Esophagus squamous epithelium (tissue), 5 donors: ENCODE data around the gene CFAP90. TPM values are rescaled to one million over a fixed set of nuclear protein-coding genes. Genes with fewer than 3 reads are reported as not detected.
A peak's percentile ranks its signal among the peaks of the same experiment; 100 is the strongest.

Source experiments
- DNase-seq: peaks from one replicate; lab custom pipeline; 2025; lab: John Stamatoyannopoulos, UW
- H3K27ac ChIP-seq, 4 donors: fragments of 200-600 bp; sonication (generic); one replicate each; pipeline ENCODE4 v1.5.1; 2016 to 2019; ENCODE audit warnings: mild to moderate bottlenecking in 1 of 4
- H3K27me3 ChIP-seq, 4 donors: fragments of 200-600 bp; sonication (generic); 1 replicate in 3 of 4; 2 replicates in 1 of 4; pipeline versions ENCODE4 v1.5.1 to v1.6.0; 2017 to 2021; ENCODE audit warnings: antibody characterized with exemption in 1 of 4
- H3K36me3 ChIP-seq, 3 donors: fragments of 200-600 bp; sonication (generic); one replicate each; pipeline ENCODE4 v1.5.1; 2016 to 2019
- H3K4me1 ChIP-seq, 3 donors: fragments of 200-600 bp; sonication (generic); one replicate each; pipeline ENCODE4 v1.5.1; 2017 to 2019
- H3K4me3 ChIP-seq, 4 donors: fragments of 200-600 bp; sonication (generic); 1 replicate in 3 of 4; 2 replicates in 1 of 4; pipeline ENCODE4 v1.5.1; 2016 to 2019; ENCODE audit warnings: mild to moderate bottlenecking in 2 of 4, moderate library complexity in 1 of 4
- H3K9me3 ChIP-seq, 3 donors: fragments of 200-600 bp; sonication (generic); one replicate each; pipeline ENCODE4 v1.5.1; 2016 to 2019
- CTCF ChIP-seq, 6 experiments: fragments of 450-650 bp in 4 of 6; fragments of 200-600 bp in 2 of 6; sonication (generic) in 2 of 6; IDR thresholded peaks; one replicate each; pipeline ENCODE4 v1.5.1; 2016 to 2019; ENCODE audit warnings: antibody characterized with exemption in 6 of 6, mild to moderate bottlenecking in 4 of 6, moderate library complexity in 4 of 6
- POLR2A ChIP-seq, 4 donors: fragments of 450-650 bp; IDR thresholded peaks; one replicate each; pipeline ENCODE4 v1.6.1; 2017; ENCODE audit warnings: antibody characterized with exemption in 4 of 4, mild to moderate bottlenecking in 4 of 4, moderate library complexity in 3 of 4
- WGBS, 2 donors: methylation state at CpG; one replicate each; pipeline ENCODE4 v1.1.5; 2018; 5-methylcytosine and 5-hydroxymethylcytosine counted together
- intact Hi-C: fragments of 100-400 bp; cut with DNase I; formaldehyde crosslinking; loops from one replicate; pipeline ENCODE4 v1.15.0; 2022
- total RNA-seq, 4 donors: library from RNA; depleted of rRNA; stranded (reverse); fragments of >200 nt; gene quantifications; one replicate each; pipeline ENCODE4 v1.1.0, GENCODE V29; 2016
- donor health status: DM: yes; HTN: yes; CAD: no.

Gene CFAP90
- total RNA-seq, 4 donors from 2014 or later: not detected

DNA sequence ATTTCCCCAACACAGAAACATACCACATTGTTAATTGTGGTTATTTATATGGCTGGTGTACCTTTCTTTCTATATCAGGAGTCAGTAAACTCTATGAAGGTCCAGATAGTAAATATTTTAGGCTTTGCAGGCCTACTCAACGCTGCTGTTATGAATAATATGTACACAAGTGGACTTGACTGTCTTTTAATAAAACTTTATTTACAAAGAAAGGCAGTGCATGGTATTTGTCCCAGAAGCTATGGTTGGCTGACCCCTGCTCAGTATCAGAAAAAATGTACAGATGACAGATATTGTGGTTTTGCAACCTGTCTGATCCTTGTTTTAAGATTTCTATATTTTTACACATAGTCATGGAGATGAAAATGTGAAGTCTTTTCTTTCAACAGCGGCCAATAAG lies 23.7 kb upstream of the CFAP90 start:
- DNase-seq: no peak
- Histone ChIP-seq H3K27ac (no peak overlapping the region), H3K27me3 (no peaks in the 10 kb centered on the region), H3K4me1 (peaks cover 6 to 34% (median 8%) of the 10 kb centered on the region in 3 donors), H3K4me3 (no peak overlapping the region), H3K36me3 (peaks cover 0 to 68% (median 2%) of the 10 kb centered on the region in 3 donors), H3K9me3 (no peaks in the 10 kb centered on the region)
- intact Hi-C loops: no loop called here
- TF ChIP-seq POLR2A (IDR thresholded peaks at IDR 0.05) (no peak), CTCF (IDR thresholded peaks at IDR 0.05) (no peak)
- 100% methylated on average over 2 of the region's 2 CpGs for WGBS, 2 donors

- H3K4me3 ChIP-seq: no peak overlapping the region
- H3K27me3 ChIP-seq: no peaks in the 10 kb centered on the region
- TF ChIP-seq CTCF (IDR thresholded peaks at IDR 0.05): no peak
- TF ChIP-seq POLR2A (IDR thresholded peaks at IDR 0.05): no peak
- no peaks in the 10 kb centered on the region for H3K9me3 ChIP-seq
- peaks cover 6 to 34% (median 8%) of the 10 kb centered on the region in 3 donors for H3K4me1 ChIP-seq
- intact Hi-C loops: no loop called here
- no peak overlapping the region for H3K27ac ChIP-seq
- no peak for DNase-seq
- WGBS, 2 donors: 78 to 84% methylated on average over 9 of the region's 9 CpGs
- H3K36me3 ChIP-seq: peaks cover 0 to 54% (median 0%) of the 10 kb centered on the region in 3 donors
These were observed 22.3 kb upstream of the CFAP90 start for GRCh38 chr5:7873216-7873615.

- Histone ChIP-seq H3K36me3 (peaks cover 0 to 48% (median 0%) of the 10 kb centered on the region in 3 donors), H3K27me3 (no peaks in the 10 kb centered on the region), H3K27ac (no peak overlapping the region), H3K4me1 (peaks cover 6 to 40% (median 8%) of the 10 kb centered on the region in 3 donors), H3K4me3 (no peak overlapping the region), H3K9me3 (no peaks in the 10 kb centered on the region)
- WGBS, 2 donors: 58 to 78% methylated on average over 4 of the region's 4 CpGs
- intact Hi-C loops: no loop called here
- TF ChIP-seq POLR2A (IDR thresholded peaks at IDR 0.05) (no peak), CTCF (IDR thresholded peaks at IDR 0.05) (no peak)
- no peak for DNase-seq
These were observed 21.7 kb upstream of the CFAP90 start for GRCh38 chr5:7872517-7873130.

DNA sequence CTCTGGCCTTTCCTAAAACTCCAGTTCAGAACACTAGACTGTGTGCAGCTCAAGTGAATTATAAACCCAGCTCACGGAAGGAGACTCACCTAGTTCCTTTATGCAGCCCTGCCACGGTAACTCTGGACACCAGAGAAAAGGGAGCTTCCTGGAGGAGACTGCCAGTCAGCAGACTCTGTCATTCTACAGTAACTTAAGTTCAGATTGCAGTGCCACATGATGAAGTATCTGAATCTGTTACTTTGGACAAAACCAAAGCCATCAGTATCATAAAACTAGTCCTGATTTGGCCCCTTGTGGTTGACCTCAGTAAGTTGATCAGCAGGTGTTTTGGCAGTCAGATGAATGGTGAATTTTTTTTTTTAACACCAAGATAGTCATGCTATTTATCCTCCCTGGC lies 20.7 kb upstream of the CFAP90 start:
- H3K4me3 ChIP-seq: no peak overlapping the region
- no peak for DNase-seq
- H3K9me3 ChIP-seq: no peaks in the 10 kb centered on the region
- 83% methylated on average over 2 of the region's 2 CpGs; no CpG with 5 or more reads in 1 of the 2 donors for WGBS, 2 donors
- H3K36me3 ChIP-seq: peaks cover 0 to 38% (median 0%) of the 10 kb centered on the region in 3 donors
- TF ChIP-seq POLR2A (IDR thresholded peaks at IDR 0.05) (no peak), CTCF (IDR thresholded peaks at IDR 0.05) (no peak)
- peaks cover 6 to 45% (median 8%) of the 10 kb centered on the region in 3 donors for H3K4me1 ChIP-seq
- H3K27me3 ChIP-seq: no peaks in the 10 kb centered on the region
- intact Hi-C loops: no loop called here
- H3K27ac ChIP-seq: no peak overlapping the region

- intact Hi-C loops: no loop called here
- H3K27me3 ChIP-seq: no peaks in the 10 kb centered on the region
- TF ChIP-seq CTCF (IDR thresholded peaks at IDR 0.05) (no peak), POLR2A (IDR thresholded peaks at IDR 0.05) (no peak)
- peaks cover 6 to 45% (median 8%) of the 10 kb centered on the region in 3 donors for H3K4me1 ChIP-seq
- H3K36me3 ChIP-seq: peaks cover 0 to 36% (median 0%) of the 10 kb centered on the region in 3 donors
- H3K9me3 ChIP-seq: no peaks in the 10 kb centered on the region
- peak overlapping the region; percentile 95 to 100 (median 98) for H3K4me3 ChIP-seq
- peak overlapping the region; percentile 87 to 92 (median 91) for H3K27ac ChIP-seq
- WGBS, 2 donors: 2% methylated on average over 12 of the region's 41 CpGs
- no peak for DNase-seq
These were observed 18.7 kb upstream of the CFAP90 start for GRCh38 chr5:7869474-7870136.
